GM21526 (cell line): ENCODE measurements around the gene SCN1B.

Experiments
- ATAC-seq: cut with Tn5 transposase; IDR thresholded peaks from one replicate; pipeline ENCODE4 v1.9.1; 2021; ENCODE audit warnings: moderate library complexity; ENCODE audit not compliant: unreplicated experiment, low FRiP score

Gene SCN1B

GRCh38 chr19:35051796-35052195, 21.5 kb downstream of the SCN1B start:
- no peak for ATAC-seq

GRCh38 chr19:35052599-35053190, 22.4 kb downstream of the SCN1B start:
- no peak for ATAC-seq

- ATAC-seq = no peak
Observed at GRCh38 chr19:35053667-35054293, 23.5 kb downstream of the SCN1B start.

- ATAC-seq = no peak
Observed at GRCh38 chr19:35054626-35055025, 24.4 kb downstream of the SCN1B start.

DNA sequence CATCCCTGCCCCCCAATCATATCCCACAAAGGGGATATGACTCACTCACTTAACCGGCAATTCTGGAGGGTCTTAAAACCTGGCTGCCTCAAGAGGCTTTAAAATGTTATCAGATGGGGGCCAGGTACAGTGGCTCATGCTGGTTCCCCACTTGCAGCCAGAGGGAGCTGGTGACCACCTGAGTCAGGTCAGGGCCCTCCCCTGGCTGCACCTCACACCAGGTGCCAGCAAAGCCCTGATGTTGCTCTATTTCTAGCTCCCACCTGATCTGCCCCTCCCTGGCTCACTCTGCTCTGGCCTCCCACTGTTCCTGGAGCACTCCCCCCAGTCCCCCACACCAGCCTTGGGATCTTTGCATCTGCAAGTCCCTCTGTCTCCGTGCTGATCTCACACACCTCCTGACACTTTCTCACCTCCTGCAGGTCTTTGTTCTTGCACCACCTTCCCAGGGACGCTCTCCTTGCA, 25.5 kb downstream of the SCN1B start:
- no peak for ATAC-seq

- no peak for ATAC-seq
Observed at GRCh38 chr19:35056513-35057063, 26.3 kb downstream of the SCN1B start.

- no peak for ATAC-seq
Observed at GRCh38 chr19:35058370-35058769, 28.1 kb downstream of the SCN1B start.

- ATAC-seq = no peak
Observed at GRCh38 chr19:35059006-35059798, 28.9 kb downstream of the SCN1B start.

- ATAC-seq = no peak
Observed at GRCh38 chr19:35059799-35060091, 29.5 kb downstream of the SCN1B start.

DNA sequence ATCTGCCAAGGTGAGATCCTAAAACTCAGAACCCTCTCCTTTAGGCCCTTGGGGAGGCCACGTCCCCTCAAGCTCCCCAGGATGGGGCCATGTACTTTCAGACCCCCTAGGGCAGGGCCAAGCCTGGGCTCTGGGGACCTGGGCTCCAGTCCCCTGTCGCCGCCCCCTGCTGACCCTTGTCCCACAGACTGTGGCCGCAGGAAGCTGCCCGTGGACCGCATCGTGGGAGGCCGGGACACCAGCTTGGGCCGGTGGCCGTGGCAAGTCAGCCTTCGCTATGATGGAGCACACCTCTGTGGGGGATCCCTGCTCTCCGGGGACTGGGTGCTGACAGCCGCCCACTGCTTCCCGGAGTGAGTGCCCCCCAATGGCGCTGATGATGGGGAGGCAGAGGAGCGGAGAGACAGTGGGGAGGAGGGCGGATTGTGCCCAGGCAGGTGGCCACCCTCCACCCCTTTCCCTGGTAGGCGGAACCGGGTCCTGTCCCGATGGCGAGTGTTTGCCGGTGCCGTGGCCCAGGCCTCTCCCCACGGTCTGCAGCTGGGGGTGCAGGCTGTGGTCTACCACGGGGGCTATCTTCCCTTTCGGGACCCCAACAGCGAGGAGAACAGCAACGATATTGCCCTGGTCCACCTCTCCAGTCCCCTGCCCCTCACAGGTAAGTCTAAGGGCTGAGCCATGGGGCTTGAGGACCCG, 30.0 kb downstream of the SCN1B start:
- no peak for ATAC-seq

GRCh38 chr19:35061583-35062373, 31.5 kb downstream of the SCN1B start:
- no peak for ATAC-seq

DNA sequence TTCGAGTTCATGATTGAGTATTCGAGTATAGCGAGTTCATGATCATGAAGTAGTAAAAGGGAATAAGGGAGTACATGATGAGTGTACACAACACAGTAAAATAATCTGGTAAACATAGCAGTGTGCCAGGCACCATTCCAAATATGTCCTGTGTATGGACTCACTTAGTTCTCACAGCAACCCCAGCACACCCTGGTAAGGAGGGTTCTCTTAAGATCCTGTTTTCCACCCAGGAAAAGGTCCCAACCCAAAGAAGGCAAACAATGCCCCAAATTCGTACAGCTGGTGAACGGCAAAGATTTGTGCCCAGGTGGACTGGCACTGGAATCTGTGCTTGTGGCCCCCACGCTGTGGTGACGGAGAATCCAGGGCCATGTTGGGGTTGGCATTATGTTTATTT, 32.7 kb downstream of the SCN1B start:
- ATAC-seq = no peak

DNA sequence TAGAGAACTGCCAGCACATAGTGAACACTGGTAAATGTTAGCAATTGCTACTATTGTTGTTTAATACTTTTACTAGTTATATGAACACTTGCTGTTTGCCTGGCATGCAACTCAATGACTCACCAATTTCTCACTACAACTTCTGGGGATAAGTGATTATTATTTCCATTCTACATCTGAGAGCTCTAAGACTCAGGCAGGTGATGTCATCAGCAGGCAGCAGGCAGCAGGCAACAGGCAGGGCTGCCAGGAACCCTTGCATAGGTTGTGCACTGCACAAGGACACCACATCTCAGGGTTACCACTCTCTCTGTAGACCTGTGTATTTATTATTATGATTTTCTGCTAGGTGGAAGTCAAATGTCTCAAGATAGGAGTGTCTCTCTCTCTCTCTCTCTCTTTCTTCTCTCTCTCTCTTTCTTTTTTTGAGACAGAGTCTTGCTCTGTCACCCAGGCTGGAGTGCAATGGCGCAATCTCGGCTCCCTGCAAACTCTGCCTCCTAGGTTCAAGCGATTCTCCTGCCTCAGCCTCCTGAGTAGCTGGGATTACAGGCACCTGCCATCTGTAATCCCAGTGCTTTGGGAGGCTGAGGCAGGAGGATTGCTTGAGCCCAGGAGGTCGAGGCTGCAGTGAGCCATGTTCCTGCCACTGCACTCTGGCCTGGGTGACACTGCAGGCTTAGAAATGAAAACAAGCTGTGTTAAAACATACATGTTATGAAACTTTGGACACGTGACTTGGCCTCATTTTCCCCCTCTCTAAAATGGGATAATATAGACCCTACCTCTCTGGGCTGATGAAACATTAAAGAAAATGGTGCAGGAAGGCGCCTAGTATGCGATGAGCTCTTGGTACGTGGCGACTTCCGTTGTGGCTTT, 33.9 kb downstream of the SCN1B start:
- no peak for ATAC-seq

DNA sequence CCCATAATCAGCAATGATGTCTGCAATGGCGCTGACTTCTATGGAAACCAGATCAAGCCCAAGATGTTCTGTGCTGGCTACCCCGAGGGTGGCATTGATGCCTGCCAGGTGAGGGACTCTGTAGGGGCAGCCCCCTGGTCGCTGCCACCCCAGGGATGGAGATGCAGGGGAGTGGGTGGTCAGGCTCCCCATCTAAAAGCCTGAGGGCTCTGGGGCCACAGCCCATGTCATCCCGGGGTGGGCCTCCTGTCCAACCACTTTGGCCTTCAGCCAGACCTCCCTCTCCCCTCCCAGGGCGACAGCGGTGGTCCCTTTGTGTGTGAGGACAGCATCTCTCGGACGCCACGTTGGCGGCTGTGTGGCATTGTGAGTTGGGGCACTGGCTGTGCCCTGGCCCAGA, 35.3 kb downstream of the SCN1B start:
- no peak for ATAC-seq

DNA sequence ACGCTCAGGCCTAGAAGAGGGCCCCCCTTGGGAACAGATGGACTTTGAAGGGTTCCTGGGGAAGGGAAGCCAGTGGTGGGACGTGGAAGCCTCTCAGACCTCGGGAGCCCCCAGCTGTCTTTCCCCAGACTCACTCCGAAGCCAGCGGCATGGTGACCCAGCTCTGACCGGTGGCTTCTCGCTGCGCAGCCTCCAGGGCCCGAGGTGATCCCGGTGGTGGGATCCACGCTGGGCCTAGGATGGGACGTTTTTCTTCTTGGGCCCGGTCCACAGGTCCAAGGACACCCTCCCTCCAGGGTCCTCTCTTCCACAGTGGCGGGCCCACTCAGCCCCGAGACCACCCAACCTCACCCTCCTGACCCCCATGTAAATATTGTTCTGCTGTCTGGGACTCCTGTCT, 35.9 kb downstream of the SCN1B start:
- no peak for ATAC-seq

- peak; percentile 64 for ATAC-seq
Observed at GRCh38 chr19:35066691-35067563, 36.7 kb downstream of the SCN1B start.

DNA sequence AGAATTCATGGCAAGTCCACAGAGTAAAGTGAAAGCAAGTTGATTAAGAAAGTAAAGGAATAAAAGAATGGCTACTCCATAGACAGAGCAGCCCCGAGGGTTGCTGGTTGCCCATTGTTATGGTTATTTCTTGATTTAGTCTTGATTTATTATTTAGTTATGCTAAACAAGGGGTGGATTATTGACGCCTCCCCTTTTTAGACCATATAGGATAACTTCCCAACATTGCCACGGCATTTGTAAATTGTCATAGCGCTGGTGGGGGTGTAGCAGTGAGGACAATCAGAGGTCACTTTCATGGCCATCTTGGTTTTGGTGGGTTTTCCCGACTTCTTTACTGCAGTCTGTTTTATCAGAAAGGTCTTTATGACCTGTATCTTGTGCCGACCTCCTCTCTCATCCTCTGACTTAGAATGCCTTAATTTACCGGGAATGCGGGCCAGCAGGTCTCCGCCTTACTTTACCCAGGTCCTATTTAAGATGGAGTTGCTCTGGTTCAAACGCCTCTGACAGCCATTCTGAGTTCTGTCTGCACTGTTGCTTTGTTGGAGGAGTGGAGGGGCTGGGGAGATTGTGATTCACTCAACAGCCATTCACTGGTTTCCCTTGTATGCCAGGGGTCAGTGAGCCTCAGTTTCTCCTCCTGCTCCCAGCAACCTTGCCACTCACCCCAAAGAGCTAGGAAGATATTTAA, 38.8 kb downstream of the SCN1B start:
- no peak for ATAC-seq

DNA sequence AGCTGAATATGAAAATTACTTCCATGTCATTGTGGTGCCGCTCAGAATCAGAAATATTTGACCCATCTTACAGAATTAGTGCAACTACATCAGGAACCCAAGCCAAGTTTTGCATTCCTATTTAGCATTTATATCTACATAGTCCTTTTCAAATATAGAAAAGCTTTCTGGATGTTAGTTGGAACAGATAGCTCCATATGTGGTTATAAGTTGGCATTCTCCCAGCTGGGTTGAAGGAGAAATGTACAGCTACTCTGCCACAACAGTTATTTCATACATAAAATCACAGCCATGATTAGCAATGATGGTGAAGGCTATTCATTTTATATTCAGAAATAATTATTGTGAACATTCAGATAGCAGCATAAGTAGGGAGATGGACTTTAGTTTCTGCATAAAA, 39.4 kb downstream of the SCN1B start:
- ATAC-seq = no peak
